H4 (cell line): ENCODE data around the gene DMTF1. TPM values are rescaled to one million over a fixed set of nuclear protein-coding genes. Genes with fewer than 3 reads are reported as not detected.
A peak's percentile ranks its signal among the peaks of the same experiment; 100 is the strongest.
"Not testable (repeated sequence)": the region's sequence is repeated elsewhere in the genome, so short reads cannot be mapped to it uniquely, and the experiment has no call there.

ENCODE experiments used
- DNase-seq: peaks from one replicate; pipeline ENCODE4 v3.0.0-alpha.2; 2015; ENCODE audit warnings: low spot score
- total RNA-seq: library from RNA; depleted of rRNA; stranded (reverse); fragments of >200 nt; shearing (Covaris generic); gene quantifications from 2 replicates; pipeline ENCODE4 v1.2.3, GENCODE V29; 2014; rRNA removed

The DMTF1 gene, protein sequence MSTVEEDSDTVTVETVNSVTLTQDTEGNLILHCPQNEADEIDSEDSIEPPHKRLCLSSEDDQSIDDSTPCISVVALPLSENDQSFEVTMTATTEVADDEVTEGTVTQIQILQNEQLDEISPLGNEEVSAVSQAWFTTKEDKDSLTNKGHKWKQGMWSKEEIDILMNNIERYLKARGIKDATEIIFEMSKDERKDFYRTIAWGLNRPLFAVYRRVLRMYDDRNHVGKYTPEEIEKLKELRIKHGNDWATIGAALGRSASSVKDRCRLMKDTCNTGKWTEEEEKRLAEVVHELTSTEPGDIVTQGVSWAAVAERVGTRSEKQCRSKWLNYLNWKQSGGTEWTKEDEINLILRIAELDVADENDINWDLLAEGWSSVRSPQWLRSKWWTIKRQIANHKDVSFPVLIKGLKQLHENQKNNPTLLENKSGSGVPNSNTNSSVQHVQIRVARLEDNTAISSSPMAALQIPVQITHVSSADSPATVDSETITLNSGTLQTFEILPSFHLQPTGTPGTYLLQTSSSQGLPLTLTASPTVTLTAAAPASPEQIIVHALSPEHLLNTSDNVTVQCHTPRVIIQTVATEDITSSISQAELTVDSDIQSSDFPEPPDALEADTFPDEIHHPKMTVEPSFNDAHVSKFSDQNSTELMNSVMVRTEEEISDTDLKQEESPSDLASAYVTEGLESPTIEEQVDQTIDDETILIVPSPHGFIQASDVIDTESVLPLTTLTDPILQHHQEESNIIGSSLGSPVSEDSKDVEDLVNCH
- total RNA-seq = 15.0 and 33.3 TPM in 2 replicates

GRCh38 chr7:87152112-87152896 is at the start of gene DMTF1:
DMTF1 (plus strand) TSS chr7:87152453; CDS start chr7:87164942, 12,489 bp downstream.
- peak; percentile 99 for DNase-seq

- no peak for DNase-seq
Measured at GRCh38 chr7:87105401-87105800, 46.9 kb upstream of the DMTF1 start.

- no peak for DNase-seq
Measured at GRCh38 chr7:87106974-87107612, 45.2 kb upstream of the DMTF1 start.

DNA sequence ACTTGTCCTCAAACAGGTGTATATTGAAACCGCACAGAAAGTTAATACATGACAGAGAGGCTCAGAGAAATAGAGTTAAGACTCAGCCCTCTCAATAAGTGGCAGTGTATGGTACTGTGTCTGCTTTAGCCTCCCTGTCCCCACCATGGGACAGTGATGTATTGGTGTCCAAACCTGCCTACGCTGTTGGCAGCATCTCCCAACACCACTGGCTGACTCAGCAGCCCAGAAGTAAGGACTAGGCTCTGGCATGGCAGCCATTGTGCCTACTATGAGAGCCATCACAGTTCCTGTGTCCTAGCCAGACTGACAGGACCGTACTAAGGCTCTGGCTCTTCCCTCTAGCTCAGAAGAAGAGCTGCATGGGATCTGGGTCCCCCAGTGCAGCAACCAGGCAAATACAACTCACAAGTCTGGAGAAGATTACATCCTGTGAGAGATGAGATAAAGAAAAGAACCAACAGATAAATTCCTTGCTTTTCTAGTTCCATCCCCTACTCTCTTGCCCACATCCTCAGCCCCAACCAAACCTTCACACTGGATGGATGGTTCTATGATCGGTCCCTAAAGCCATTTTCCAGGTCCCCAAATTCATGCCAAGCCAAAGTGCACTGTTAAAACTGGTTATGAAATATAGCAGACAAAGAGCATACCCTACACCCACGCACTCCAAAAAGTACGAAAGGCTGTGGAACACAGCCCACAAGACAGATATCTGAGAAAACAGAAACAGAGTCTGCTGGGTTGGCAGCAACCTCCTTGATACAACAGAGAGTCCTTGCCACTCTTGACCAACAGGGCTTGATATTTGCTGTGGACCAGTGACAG is 44.1 kb upstream of the DMTF1 start:
- no peak for DNase-seq

DNA sequence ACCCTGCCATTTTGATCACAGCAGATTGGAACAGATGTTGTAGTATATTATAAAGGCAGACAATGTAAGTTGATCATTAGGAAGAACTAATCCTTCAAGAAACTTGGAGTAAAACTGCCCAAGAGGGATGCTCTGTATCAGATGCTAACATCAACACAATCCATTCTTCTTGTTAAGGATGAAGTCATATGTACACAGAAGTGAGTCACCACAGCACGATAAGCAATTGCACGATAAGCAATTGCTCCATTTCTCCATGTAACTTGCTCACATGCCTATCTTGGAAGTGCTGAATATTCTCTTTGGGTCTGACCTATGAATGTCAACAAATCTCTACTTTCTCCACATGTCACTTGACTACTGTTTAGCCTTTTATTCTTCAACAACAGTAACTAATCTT is 41.5 kb upstream of the DMTF1 start:
- peak; percentile 68 for DNase-seq

DNA sequence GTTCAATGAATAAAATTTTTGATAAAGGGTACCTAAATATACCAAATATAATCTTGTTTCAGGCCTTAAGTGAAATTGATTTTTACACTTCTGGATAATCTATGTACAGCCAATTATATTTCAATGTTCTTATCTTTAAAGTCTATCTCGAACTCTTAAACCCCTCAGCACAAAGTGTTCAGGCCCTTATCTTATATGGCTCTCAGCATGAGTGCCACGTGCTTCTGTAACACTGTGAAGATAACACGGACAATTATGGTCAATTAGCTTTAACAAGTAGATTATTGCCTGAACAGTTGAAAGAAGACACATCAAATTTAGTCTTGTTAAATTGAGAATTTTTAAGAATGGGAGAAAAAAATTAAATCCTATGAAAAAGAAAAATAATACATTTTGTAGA is 40.4 kb upstream of the DMTF1 start:
- DNase-seq = no peak

DNA sequence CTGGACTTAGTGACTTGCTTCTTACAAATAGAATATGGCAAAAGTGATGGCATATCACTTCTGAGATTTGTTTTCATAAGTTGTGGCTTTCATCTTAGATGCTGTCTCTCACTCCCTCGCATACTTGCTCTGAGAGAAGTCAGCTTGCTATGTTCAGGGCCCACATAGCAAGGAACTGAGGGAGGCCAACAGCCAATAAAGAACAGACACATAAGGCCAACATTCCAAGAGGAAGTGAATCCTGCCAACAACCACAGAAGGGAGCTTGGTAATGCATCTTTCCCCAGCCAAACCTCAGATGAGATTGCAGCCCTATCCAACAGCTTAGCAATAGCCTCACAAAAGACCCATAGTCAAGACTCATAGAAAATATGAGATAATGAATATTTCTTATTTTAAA is 39.2 kb upstream of the DMTF1 start:
- no peak for DNase-seq

- not testable (repeated sequence) for DNase-seq
Measured at GRCh38 chr7:87113904-87114303, 38.3 kb upstream of the DMTF1 start.

- not testable (repeated sequence) for DNase-seq
Measured at GRCh38 chr7:87115772-87116171, 36.5 kb upstream of the DMTF1 start.

- no peak for DNase-seq
Measured at GRCh38 chr7:87116315-87116714, 35.9 kb upstream of the DMTF1 start.

DNA sequence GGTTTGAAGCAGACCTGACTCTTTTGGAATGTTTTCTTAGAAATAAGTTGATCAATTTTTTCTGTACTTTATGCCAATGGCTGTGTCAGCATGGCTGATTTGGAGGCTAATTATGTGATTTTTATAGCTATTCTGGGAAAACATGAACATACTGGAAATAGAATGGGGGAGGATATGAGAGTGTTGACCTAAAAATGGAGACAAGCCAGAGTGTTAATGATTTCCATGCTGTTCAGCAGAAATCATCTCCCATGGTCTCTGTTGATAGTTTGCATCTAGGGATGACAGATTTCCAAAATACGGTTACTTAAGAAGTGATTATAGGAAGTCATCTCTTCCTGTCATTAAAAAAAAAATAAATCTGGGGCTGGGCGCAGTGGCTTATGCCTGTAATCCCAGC is 32.7 kb upstream of the DMTF1 start:
- DNase-seq = no peak

GRCh38 chr7:87123105-87123504 is 29.1 kb upstream of the DMTF1 start:
- no peak for DNase-seq

- no peak for DNase-seq
Measured at GRCh38 chr7:87127019-87127418, 25.2 kb upstream of the DMTF1 start.

DNA sequence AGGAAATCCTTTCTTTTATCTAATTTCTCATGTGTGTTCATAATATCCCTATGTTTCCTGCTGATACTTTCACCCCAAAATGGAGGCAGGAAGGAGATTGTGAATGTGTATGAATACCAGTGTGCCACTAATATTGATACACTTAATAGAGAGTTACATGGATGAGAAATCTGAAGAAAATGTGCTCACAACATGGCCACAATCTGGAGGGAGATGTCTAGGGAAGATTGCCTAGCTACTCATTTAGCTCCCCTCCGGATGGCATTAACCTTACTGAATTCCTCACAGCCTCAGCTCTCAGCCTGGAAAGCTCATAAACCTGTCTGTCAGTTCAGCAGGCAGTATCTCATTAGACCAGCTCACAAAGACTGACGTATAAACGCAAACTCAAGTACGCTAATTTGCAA is 23.4 kb upstream of the DMTF1 start:
- no peak for DNase-seq

- DNase-seq = no peak
Measured at GRCh38 chr7:87129332-87129731, 22.9 kb upstream of the DMTF1 start.

DNA sequence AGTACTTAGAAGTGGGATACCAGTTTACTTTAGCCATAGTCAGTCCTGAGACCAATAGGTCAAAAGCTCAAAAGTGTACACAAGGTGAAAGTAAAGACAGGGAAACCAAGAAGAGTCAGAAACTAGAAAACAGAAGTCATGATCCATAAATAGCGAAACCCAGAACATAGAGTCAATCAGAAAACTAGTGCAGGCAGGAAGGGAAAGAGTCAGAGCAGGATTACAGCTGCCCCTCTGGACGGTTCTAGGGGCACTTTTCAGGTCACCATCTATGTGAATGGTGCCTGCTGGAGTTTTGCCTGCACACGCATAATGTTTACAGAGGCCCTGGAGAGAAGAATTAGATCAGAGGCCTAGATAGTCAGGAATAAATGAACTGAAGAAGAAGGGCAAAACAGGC is 22.4 kb upstream of the DMTF1 start:
- no peak for DNase-seq

DNA sequence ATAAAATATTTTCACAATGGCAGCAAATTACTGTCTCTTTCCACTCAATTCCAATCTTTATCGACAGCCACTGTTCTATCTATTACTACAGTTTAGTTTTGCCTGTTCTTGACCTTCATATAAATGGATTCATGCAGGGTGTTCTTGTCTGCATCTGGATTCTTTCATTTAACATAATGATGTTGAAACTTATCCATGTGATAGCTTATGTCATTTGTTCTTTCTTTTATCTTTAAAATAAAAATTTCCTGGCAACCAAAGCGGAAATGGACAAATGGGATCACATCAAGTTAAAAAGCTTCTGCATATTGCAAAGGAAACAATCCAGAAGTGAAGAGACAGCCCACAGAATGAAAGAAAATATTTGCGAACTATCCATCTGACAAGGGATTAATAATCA is 20.5 kb upstream of the DMTF1 start:
- DNase-seq = no peak

- DNase-seq = no peak
Measured at GRCh38 chr7:87137271-87137670, 15.0 kb upstream of the DMTF1 start.

GRCh38 chr7:87139514-87139913 is 12.7 kb upstream of the DMTF1 start:
- DNase-seq = no peak

- DNase-seq = no peak
Measured at GRCh38 chr7:87140271-87140748, 11.9 kb upstream of the DMTF1 start.

DNA sequence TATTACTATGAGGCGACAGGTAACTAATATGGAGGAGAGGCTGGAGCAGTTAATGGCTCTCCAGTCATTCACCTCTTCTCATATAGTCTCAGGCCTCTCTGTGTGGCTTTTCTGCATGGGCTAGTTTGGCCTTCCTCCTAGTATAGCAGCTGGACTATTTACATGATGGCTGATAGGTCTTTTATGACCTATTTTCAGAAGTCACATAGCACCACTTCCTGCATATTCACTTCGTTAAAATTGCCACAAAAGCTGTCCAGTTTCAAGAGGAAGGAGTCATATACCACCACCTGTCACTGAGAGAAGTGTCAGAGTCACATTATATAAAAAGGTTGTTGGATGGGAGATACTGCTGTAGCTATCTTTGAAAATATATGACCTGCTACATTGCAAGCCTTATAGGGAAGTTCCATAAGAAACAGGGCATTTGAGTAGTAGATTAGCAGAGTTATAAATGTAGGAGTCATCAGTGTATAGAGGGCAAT is 8.0 kb upstream of the DMTF1 start:
- DNase-seq = no peak
